ENCODE results near the gene OTUB1.
"Not testable (repeated sequence)": the region's sequence is repeated elsewhere in the genome, so short reads cannot be mapped to it uniquely, and the experiment has no call there.

OTUB1 gene

DNA sequence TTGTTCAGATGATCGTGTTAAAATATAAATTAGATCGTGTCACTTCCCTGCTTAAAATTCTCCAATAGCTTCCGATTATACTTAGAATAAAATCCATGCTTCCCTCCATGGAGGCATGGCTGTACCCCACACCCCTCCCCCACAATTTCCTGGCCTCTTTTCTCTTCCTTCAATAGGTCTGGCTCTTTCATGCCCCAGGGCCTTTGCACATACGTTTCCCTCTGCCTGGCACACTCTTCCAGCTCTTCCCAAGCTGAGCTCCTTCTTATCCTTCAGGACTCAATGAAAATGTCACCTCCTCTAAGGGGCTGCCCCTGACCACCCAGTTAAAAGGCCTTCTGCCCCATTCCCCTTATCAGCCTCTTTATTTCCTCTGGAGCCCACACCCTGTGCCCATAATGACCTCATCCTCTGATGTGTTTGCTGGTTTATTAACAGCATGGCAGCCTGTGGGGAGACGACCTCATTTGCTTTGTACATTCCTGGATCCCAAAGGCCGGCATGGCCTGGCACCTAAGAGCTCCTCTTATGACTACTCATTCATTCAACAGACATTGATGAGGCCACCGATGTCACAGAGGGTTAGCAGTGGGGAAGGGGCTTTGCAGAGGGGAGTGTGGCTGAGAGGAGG is 40.5 kb downstream of the OTUB1 start:
- DNase-seq = no peak

- no peak for DNase-seq
Observed at GRCh38 chr11:64027651-64028397, 41.6 kb downstream of the OTUB1 start.

DNA sequence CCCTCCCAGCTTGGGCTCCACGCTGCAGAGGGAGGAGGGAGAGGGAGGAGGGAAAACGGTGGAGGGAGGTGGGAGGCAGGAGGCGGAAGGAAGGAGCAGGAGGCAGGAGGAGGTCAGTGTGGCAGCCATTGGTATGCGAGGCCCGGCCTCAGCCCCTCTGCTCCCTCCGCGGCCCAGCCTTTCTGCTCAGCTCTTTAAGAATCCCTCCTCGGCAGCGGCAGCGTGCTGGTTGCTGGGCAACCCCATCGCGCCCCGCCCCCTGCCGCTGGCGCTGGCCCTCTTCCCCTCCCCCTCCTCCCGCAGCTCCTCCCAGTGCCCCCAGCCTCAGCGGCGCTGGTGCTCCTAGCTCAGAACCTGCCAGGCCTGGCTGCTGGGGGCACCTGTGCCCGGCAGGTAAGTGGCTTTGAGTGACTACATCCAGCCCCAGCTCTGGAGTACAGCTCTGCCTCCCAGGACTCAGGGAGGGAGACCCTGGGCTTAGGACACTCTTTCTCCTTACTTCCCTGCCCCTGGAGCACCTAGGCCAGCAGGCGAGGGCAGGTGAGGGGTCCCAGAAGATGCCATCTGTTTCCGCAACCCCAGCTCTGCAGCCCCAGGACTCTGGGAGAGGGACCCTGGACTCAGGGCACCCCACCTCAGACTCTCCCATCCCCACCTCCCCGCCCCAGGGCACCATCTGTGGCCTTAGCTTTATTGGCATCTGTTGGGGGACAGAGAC is 42.3 kb downstream of the OTUB1 start:
- DNase-seq = no peak

DNA sequence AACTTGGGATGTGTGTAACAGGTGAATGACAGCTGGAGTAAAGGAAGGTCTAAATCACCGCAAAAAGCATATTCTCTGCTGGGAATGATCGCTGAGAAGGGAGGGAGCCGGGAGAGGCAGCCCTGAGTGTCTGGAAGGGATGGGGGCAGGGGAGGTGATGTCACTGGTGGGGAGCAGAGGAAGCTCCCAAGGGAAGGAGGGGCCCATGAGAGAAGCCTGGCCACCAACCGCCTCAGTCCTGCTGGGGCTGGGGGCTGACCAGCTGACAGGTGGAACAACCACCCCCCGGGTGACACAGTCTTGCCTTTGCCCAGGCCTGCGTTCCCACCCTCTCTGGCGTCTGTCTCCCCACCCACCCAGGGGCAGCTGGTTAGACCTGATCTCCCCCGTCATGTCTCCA is 43.5 kb downstream of the OTUB1 start:
- no peak for DNase-seq

- DNase-seq = no peak
Observed at GRCh38 chr11:64031001-64031400, 44.8 kb downstream of the OTUB1 start.

GRCh38 chr11:64032050-64032449 is 45.8 kb downstream of the OTUB1 start:
- no peak for DNase-seq

GRCh38 chr11:64034411-64034811 is 48.2 kb downstream of the OTUB1 start:
- DNase-seq = no peak

DNA sequence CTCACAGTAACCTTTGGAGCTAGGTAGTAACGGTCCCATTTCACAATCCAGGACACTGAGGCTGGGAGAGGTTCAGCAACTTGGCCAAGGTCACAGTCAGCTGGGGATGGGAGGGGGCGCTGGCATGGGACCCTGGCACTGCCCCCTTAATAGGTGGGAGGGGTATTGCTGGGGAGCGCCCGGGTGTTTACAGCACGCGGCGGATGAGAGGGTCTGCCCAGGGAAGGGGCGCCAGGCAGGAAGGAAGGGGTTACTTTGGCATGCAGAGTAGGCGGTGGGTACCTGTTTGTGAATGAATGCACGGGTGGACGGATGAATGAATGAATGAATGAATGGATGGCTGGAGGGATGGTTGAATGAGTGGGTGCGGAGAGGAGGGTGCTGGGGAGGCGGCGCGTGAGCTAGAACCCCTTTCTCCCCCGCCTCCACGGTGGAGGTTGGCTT is 48.9 kb downstream of the OTUB1 start:
- no peak for DNase-seq

DNA sequence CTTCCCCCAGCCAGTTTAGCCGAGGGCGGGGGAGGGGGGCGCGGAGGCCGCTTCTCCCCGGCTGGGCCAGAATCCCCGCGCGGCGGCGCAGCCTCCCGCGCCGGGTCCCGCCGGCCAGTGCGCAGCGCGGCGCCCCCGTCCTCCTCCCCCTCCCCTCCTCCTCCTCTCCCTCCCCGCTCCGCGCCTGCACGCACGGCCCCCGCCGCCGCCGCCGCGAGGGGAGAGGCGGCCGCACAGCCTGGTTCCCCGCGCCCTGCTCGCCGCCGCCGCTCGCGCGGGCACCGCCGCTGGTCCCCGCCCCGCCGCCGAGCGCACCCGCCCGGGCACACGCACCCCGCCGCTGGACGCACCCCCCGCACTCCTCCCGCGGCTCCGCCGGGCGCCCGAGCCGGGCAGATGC is 49.3 kb downstream of the OTUB1 start, which contains the start of gene FLRT1:
Gene FLRT1, plus strand, starts transcription at position 356 of the 400 bp plus-strand sequence. CDS start 80,337 bp downstream, outside the sequence.
- no peak for DNase-seq

- DNase-seq = no peak
Observed at GRCh38 chr11:64036087-64037026, 50.1 kb downstream of the OTUB1 start.

DNA sequence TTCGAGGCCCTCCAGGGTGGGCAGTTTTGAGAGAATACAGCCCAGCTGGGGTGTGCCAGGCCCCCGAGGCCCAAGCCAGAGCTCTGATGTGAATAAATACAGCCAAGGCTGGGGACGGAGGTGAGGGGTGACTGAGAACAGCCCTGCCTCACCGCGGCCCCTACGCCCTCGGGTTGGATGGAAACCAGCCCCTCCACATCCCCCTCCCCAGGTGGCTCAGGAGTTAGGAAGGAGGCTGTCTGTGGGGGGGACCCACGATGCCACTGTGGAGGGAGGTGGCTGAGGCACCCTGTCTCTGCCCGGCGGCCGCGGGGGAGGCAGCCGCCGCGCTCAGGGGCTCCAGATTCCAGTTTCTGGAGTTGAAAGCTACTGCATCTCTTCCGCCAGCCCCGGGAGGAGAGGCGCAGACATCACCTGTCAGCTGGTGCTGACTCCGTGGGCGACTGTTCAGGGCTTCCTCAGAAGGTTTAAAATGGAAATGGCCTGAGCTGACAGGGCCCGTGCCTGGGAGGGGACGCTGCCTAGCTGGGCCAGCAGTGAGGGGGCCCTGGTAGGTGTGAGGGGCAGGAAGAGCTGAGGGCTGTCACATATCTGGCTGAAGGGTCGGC is 50.9 kb downstream of the OTUB1 start:
- DNase-seq = no peak

DNA sequence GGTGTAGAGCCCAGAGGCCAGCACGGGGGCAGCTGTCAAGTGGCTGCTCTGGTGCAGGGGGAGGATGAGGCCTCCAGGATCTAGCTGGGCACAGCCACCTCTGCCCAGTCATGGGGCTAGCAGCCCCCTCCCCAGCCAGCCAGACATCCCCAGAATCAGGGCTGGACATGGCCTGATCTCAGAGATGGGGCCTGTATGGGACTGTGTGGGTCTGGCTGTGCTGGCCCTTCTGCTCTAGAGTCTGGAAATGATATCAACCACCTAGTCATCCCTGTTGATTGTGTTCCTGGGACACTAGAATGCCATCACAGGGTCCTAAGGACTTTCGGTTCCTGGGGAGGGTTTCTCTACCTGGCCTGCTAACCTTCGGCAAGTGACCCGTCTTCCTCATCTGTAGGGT is 52.3 kb downstream of the OTUB1 start:
- no peak for DNase-seq

DNA sequence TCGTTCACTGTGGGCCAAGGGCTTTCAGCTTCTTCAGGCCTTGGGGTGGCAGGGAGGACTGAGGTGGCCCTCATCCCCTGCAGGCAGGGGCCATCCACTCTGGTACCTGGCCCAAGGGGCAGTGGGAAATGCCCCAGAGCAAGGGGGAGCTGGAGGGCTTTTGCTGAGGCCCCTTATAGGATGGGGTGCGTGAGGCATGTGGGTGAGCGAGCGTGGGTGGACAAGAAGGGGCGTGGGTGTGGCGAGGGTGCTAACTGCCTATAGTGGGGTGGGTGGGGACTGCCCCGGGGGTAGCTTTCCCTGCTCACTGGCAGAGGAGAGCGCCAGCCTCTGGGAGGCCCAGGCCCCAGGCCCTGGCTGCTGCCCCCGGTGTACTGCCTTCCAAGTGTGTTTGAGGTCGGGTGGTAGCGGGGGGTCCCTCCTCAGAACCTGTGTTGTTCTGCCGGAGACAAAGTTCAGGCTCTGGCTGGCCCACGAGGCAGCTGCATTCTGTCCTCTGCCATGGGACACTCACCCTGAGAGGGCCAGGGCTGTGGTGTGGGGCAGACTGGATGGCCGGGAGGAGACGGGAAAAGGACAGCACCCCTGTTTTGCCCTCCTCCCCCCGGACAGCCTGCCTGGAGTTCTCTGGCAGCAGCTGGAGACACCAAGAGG is 52.9 kb downstream of the OTUB1 start:
- no peak for DNase-seq

DNA sequence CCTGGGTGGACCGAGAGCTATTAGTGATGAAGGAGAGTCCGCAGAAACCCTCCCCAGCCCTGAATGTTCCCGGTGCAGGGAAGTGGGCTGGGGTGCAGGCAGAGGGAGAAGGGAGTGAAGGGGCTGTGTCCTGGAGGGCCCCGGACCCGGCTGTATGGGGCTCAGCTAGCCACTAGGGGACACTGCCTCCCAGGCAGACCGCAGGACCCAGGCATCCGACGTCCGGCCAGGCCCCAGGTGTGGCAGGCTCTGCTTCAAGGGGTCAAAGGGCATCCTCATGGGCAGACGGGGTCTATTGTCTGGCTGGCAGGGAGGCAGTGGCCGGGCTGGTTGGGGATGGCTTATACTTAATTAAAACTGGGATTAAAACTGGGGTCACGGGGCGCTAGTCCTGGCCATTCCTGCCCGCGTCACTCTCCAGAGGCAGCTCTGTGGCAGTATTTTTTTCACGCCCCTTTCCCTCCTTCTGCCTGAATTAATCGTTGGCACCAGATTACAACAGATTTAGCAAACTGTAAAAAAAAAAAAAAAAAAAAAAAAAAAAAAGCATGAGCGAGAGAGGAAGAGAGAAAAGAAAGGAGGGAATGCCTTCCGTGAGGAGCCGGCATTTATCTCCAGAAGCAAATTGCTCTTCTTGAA is 54.6 kb downstream of the OTUB1 start:
- DNase-seq = no peak

DNA sequence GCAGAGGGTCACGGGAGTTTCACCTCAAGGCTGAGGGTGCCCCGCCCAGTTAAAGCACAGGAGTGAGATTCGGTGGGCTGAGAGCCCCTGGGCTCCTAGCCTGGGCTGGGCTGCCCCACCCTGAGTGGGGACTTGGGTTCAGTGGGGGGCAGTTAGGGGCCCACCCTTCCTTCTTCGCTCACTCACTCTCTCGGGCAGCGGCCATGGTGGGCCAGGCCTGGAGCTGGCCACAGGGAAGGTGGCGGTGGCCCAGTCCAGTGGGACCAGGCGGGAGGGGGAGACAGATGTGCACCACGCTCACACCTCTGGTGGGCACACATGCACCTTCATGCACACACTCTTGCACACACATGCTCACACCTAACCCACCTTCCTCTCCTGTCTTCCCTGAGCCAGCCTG is 55.6 kb downstream of the OTUB1 start:
- DNase-seq = no peak

DNA sequence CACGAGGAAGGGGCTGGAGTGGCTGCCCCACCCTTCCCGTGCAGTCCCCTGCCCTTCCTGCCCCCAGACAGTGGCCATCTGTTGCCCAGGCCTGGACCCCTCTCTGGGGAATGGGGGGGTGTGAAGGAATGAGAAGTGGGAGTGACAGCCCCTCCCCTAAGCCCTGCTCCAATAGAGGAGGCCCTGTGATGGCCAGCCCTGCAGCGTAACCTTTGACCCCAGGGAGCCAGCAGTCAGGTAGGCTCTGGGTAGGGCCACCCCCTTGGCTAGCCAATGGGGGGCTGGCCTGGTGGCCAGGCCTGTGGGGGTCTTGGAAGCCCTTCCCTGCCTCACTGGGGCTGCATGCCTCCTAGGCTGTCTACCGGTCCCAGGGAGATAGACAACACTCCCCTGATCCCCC is 56.1 kb downstream of the OTUB1 start:
- DNase-seq = no peak

DNA sequence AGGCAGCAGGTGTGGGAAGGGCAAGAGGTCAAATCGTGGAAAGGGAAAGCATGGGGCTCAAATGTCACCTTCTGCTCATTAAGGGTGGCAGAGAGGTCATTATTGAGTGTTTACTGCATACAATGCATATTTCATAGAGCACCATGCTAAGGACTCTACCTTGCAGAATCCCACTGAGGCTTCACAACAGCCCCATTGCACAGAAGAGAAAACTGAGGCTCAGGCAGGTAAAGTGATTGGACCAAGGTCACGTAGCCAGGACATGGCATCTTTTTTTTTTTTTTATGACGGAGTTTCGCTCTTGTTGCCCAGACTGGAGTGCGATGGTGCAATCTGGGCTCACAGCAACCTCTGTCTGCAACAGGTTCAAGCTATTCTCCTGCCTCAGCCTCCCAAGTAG is 57.3 kb downstream of the OTUB1 start:
- DNase-seq = no peak

DNA sequence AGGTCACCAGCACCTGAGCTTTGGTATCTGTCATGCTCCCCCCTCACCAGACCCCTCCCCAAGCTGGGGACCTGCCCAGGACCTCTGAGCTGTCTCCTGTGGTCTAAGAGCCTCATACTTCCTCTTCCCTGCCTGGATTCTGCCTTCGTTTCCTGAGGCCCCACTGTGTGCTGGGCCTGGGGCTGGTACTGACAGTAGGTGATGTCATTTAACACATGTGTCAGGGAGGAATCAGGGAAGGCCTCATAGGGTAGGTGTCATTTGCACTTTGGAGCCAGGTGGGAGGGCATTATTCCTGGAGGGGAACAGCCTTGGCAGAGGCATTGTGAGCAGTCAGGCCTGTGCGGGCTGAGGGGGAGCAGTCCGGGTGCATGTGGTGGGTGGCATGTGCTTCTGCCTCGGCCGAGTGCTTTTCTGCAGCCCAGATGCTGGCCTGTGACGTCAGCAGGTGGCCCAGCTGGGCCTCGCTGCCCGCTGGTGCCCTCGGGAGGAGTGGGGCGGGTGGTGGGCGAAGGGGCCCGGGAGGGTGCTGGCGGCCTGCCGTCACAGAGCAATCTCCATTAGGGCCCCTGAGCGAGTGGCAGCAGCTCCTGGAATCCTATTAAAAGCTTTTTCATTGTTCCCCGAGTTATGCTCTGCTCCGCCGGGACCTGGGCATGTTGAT is 58.6 kb downstream of the OTUB1 start:
- no peak for DNase-seq

GRCh38 chr11:64045700-64046099 is 59.5 kb downstream of the OTUB1 start:
- DNase-seq = no peak

DNA sequence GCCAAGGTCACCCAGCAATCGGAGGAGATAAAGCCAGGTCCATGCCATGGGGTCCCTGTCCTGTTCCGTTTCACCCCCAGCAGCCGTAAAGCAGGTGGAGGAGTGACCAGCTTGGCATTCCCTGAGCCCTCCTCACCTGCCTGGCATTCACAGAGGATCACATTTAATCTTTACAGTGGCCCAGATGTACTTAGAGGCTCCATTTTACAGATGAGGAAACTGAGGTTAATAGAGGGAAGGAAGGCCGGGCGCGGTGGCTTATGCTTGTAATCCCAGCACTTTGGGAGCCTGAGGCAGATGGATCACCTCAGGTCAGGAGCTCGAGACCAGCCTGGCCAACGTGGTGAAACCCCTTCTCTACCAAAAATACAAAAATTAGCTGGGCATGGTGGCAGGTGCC is 61.1 kb downstream of the OTUB1 start:
- not testable (repeated sequence) for DNase-seq
